GM12892 (cell line): ENCODE data around the gene DROSHA.

Source experiments
- POLR2A ChIP-seq: IDR thresholded peaks from 2 replicates; pipeline ENCODE4 v1.6.1; 2011; ENCODE audit warnings: low read depth, low read length, control low read depth
- POLR2AphosphoS5 ChIP-seq: IDR thresholded peaks from 2 replicates; pipeline ENCODE4 v1.6.1; 2011; ENCODE audit warnings: low read depth, low read length, control low read depth
- TAF1 ChIP-seq: IDR thresholded peaks from 2 replicates; pipeline ENCODE4 v1.6.1; 2011; ENCODE audit warnings: low read depth, mild to moderate bottlenecking, control low read depth, low read length, borderline replicate concordance

DNA sequence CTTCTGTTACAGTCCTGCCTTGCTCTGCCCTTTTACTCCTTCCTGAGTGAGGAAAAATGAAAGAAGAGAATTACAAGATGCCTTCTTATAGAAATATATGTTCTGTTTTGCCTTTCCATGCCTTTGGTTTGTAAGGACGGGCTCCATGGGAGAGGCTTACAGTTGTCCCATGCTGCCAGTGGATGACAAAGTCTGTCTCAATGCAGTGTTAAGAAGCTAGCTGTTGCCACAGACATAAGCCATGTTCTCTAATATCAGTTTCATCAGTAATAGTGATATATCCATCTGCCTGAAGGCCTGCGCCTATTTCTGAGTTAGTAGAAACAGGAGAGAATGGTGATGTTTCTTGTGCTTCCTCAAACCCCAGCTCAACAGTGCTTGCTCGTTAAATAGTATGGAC, 28.0 kb upstream of the DROSHA start:
- TF ChIP-seq POLR2A: no peak
- TF ChIP-seq POLR2AphosphoS5: no peak
- no peak for TF ChIP-seq TAF1
